Skeletal muscle tissue (tissue), 4 donors: ENCODE data around the gene STRA8. TPM values are rescaled to one million over a fixed set of nuclear protein-coding genes. Genes with fewer than 3 reads are reported as not detected.

Experiments
- H3K27ac ChIP-seq: one replicate; pipeline ENCODE4 v1.7.0; 2013; ENCODE audit warnings: mild to moderate bottlenecking, low read depth, low read length, inconsistent platforms
- H3K27me3 ChIP-seq, 3 donors: one replicate each; pipeline ENCODE4 v1.7.0; 2013; ENCODE audit warnings: low read length in 3 of 3; ENCODE audit not compliant: control insufficient read depth in 3 of 3, insufficient read depth in 3 of 3
- H3K36me3 ChIP-seq, 3 donors: one replicate each; pipeline ENCODE4 v1.7.0; 2013; ENCODE audit warnings: low read length in 3 of 3; ENCODE audit not compliant: control insufficient read depth in 3 of 3, insufficient read depth in 3 of 3
- H3K4me1 ChIP-seq, 3 donors: one replicate each; pipeline ENCODE4 v1.7.0; 2013; ENCODE audit warnings: low read length in 3 of 3, mild to moderate bottlenecking in 3 of 3; ENCODE audit not compliant: control insufficient read depth in 3 of 3, insufficient read depth in 3 of 3
- H3K4me3 ChIP-seq, 3 donors: one replicate each; pipeline ENCODE4 v1.7.0; 2013; ENCODE audit warnings: low read length in 3 of 3
- H3K9ac ChIP-seq, 3 donors: one replicate each; pipeline ENCODE4 v1.7.0; 2013; ENCODE audit warnings: low read length in 3 of 3, mild to moderate bottlenecking in 3 of 3, moderate library complexity in 2 of 3, low read depth in 1 of 3
- H3K9me3 ChIP-seq, 3 donors: one replicate each; pipeline ENCODE4 v1.7.0; 2013; ENCODE audit warnings: low read length in 3 of 3; ENCODE audit not compliant: control insufficient read depth in 3 of 3
- total RNA-seq: library from RNA; depleted of rRNA; stranded (reverse); fragments of >200 nt; gene quantifications from one replicate; pipeline ENCODE4 v1.2.3, GENCODE V29; 2014
- donor health status: Osteomylitis.

Gene STRA8
- total RNA-seq, 1 donor from 2014 or later: not detected

DNA sequence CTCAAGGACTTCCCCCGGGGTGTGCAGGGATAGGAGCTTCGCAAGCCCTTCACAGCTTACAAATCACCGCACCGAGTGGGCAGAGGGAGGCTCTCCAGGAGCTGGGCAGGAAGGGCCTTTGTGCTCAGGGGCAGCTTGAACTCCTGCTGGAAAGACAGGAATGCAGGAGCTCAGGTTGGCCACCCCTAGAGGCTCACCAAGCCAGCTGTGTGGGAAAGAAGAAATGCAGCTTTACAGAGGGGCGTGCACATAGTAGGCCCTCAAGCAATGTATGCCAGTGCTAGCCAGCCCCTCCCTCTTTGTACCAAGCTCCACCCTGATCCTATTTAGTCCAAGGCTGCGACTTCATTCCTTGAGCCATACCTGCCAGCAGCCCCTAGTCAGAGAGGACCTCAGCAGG lies 26.1 kb downstream of the STRA8 start:
- H3K4me1 ChIP-seq: peaks cover 9 to 15% (median 10%) of the 10 kb centered on the region in 3 donors
- H3K27me3 ChIP-seq: peaks cover 0 to 4% (median 0%) of the 10 kb centered on the region in 3 donors
- no peak overlapping the region for H3K4me3 ChIP-seq
- no peaks in the 10 kb centered on the region for H3K9me3 ChIP-seq
- no peak overlapping the region for H3K9ac ChIP-seq
- no peaks in the 10 kb centered on the region for H3K36me3 ChIP-seq
- H3K27ac ChIP-seq: no peak overlapping the region

DNA sequence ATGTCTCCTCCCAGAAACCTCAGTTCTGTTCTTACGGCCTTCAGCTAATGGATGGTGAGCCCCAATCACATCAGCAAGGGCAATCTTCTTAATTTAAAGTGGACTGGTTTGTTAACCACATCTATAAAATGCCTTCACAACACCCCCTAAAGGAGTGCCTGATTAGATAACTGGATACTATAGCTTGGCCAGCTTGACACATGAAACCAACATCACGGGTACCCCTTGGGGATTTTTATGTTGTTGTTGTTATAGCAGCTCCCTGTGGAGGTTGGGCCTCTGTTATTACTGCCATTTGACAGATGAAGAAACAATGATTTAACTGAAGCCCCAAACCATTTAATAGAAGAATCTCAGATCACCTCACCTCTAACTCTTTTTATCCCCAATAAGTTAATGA lies 26.8 kb downstream of the STRA8 start:
- H3K27ac ChIP-seq: no peak overlapping the region
- peaks cover 0 to 4% (median 0%) of the 10 kb centered on the region in 3 donors for H3K27me3 ChIP-seq

DNA sequence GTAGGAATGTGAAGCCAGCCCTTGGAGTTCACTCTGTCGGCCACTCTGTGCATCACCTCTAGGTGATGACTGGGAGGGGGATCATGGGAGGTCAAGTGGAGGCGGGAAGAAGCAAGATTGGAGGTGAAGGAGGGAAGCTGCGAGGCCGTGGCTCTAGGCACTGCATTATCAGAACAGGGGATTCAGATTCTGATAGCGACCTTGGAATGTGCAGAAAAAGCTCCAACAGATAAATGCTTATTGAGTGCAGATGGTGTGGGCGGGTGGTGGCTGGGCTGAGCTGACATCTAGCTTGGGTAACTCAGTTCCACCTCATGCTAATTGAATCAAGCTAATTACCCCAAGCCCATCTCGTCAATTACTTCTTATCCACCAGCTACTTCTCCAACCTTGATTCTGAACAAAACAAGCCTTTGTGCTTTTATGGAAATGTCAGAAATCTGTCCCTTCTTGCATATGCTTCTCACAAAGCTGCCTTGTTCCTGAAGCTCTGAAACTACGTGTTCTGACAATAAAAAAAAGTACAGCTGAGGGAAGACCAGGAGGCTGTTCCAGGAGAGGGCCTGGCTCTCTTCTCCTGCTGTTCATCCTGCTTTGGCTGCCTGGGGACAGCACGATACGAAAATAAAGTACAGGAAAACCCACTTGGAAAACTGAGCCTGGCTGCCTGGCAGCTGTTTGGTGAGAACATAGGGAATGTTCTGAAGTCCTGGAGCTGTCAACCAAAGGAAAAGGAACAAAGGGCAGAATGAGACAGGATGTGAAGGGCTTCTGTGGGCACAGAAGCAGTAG lies 27.5 kb downstream of the STRA8 start:
- H3K4me3 ChIP-seq: no peak overlapping the region
- peaks cover 0 to 4% (median 0%) of the 10 kb centered on the region in 3 donors for H3K27me3 ChIP-seq
- no peak overlapping the region for H3K9ac ChIP-seq
- no peaks in the 10 kb centered on the region for H3K36me3 ChIP-seq
- peaks cover 0 to 3% (median 2%) of the 10 kb centered on the region in 3 donors for H3K4me1 ChIP-seq
- no peak overlapping the region for H3K27ac ChIP-seq
- no peaks in the 10 kb centered on the region for H3K9me3 ChIP-seq

More for the DNA sequence above, 26.8 kb downstream of the STRA8 start:
- Histone ChIP-seq H3K9ac (no peak overlapping the region), H3K4me3 (no peak overlapping the region), H3K9me3 (no peaks in the 10 kb centered on the region), H3K4me1 (peaks cover 1 to 7% (median 5%) of the 10 kb centered on the region in 3 donors), H3K36me3 (no peaks in the 10 kb centered on the region)

DNA sequence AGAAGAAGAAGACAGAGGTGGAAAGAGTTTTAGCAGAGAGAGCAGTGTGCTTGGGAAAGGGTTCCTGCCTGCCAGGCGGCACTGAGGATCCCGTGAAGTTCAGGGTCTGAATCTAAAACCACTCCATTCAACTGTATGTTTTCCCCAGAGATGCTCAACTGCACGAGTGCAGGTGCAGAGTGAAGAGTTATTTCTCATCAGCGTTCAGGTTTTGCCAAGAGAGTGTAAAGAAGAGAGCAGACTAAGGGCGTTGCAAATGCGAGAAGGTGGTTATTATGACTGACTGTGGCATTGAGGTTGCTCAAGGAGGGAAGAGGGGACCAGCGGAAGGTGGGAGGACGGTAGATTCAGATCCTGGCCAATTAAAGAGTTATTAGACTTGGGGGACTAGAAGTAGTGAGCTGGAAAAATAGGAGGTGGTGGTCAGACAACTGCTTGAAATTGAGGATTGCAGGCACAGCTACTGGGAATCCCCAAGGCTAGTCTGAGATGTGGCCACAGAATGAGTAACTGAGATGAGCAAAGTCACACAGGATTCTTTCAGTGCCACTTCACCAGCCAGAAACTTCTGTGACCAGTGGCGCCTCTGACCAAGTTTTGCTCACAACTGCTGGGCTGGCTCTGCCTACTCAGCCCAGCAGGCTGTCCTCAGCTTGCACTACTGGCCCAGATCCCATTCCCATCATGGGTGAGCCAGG lies 29.1 kb downstream of the STRA8 start:
- H3K27me3 ChIP-seq: peaks cover 0 to 4% (median 0%) of the 10 kb centered on the region in 3 donors
- no peaks in the 10 kb centered on the region for H3K36me3 ChIP-seq

DNA sequence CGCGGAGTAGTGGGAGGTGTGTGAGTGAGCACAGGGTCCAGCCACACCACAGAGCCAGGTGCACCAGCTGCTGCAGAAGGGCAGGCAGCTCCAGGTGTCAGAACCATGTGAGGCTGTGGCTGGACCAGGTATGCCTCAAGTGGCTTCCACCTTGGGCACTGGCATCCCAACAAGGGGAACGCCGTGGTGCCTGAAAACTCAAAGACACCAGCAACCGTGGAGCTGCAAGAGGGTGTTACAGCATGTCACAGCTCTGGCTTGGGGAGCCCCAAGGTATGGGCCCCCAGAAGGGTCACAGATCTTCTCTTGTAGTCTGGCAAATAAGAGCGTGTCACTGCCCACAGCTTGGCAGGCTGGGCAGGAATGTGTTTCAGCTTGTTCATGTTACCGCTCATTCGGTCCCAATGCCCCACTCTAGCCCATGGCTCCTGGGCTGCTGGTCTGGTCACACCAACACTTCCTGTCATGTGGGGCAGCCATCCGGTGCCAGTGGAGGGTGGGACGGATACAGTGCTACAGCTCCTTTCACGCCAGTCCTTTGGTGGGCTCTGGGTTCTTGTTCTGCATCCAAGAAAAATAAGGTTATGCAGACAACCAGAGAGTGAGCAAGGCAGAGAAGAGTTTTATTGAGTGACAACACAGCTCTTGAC lies 29.8 kb downstream of the STRA8 start:
- no peak overlapping the region for H3K27ac ChIP-seq
- H3K9ac ChIP-seq: no peak overlapping the region
- H3K27me3 ChIP-seq: peaks cover 0 to 4% (median 0%) of the 10 kb centered on the region in 3 donors
- H3K36me3 ChIP-seq: no peaks in the 10 kb centered on the region
- H3K4me3 ChIP-seq: no peak overlapping the region
- H3K9me3 ChIP-seq: no peaks in the 10 kb centered on the region
- H3K4me1 ChIP-seq: peaks cover 0 to 3% (median 2%) of the 10 kb centered on the region in 3 donors

More for the DNA sequence above, 29.1 kb downstream of the STRA8 start:
- no peak overlapping the region for H3K4me3 ChIP-seq
- H3K27ac ChIP-seq: no peak overlapping the region
- no peak overlapping the region for H3K9ac ChIP-seq
- no peaks in the 10 kb centered on the region for H3K9me3 ChIP-seq
- peaks cover 0 to 3% (median 2%) of the 10 kb centered on the region in 3 donors for H3K4me1 ChIP-seq

DNA sequence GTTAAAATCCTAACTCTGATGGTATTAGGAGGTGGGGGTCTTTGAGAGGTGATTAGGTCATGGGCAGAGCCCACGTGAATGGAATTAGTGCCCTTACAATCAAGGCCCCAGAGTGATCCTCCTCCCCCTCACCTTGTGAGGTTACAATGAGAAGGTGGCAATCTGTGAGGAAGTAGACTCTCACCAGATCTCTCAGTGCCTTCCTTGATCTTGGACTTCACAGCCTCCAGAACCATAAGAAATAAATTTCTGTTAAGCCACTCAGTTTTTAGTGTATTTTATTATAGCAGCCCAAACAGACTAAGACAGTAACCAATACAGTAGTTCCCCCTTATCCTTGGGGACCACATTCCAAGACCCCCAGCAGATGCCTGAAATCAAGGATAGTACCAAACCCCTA lies 32.0 kb downstream of the STRA8 start:
- H3K4me1 ChIP-seq: peaks cover 0 to 3% (median 2%) of the 10 kb centered on the region in 3 donors
- no peak overlapping the region for H3K9ac ChIP-seq
- H3K4me3 ChIP-seq: no peak overlapping the region
- H3K36me3 ChIP-seq: no peaks in the 10 kb centered on the region
- no peak overlapping the region for H3K27ac ChIP-seq
- peaks cover 0 to 4% (median 0%) of the 10 kb centered on the region in 3 donors for H3K27me3 ChIP-seq
- no peaks in the 10 kb centered on the region for H3K9me3 ChIP-seq

DNA sequence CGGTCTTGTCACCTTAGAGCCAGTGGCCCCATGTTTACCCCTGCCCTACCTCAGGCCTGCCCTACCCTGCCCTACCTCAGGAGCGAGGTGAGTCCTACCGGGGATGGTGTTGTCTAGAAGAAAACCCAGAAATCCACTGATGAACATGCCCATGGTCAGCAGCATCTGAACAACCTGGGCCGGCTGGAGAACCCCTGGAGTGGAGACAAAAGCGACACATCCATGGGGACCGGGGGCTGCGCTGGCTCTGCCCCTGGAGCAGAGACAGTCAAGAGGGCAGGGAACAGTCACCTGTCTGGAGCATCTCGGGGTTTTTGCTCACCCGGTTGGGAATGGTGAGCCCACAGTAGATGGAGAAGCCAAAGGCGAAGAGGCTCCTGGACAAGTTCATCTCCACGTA lies 36.3 kb downstream of the STRA8 start:
- Histone ChIP-seq H3K4me1 (no peaks in the 10 kb centered on the region), H3K36me3 (no peaks in the 10 kb centered on the region)

DNA sequence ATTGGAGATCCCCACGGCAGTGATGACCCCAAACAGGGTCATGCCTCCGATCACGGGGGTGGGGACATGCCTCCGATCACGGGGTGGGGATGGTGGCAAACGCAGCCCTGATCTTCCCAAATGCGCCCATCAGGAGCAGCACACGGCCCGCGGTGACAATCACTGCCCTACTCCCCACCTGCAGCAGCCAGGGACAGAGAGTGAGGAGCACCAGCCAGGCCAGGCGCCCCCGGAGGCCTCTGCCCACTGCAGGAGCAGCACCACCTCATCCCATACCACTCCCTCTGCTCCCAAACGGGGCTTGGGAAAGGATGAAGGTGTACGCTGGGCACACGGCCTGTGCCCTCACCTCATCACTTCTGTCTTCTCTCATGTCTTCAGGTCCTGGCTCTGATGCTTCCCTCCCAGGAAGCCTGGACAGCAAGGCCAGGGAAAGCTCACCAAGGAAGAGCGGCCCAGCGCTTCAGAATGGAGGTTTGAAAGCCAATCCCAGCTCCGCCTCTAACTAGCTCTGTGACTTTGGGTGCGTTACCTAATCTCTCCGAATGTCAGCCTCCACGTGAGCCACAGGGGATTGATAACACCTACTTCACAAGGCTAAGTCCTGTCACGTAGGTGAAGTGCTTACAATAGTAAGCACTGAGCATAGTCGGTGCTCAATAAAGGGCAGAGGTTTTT lies 37.1 kb downstream of the STRA8 start:
- Histone ChIP-seq H3K36me3 (no peaks in the 10 kb centered on the region), H3K27ac (no peak overlapping the region), H3K9ac (no peak overlapping the region), H3K4me1 (no peaks in the 10 kb centered on the region), H3K4me3 (no peak overlapping the region), H3K27me3 (no peaks in the 10 kb centered on the region), H3K9me3 (no peaks in the 10 kb centered on the region)

More for the DNA sequence above, 36.3 kb downstream of the STRA8 start:
- no peak overlapping the region for H3K9ac ChIP-seq
- H3K4me3 ChIP-seq: no peak overlapping the region
- H3K9me3 ChIP-seq: no peaks in the 10 kb centered on the region
- H3K27ac ChIP-seq: no peak overlapping the region
- H3K27me3 ChIP-seq: no peaks in the 10 kb centered on the region

DNA sequence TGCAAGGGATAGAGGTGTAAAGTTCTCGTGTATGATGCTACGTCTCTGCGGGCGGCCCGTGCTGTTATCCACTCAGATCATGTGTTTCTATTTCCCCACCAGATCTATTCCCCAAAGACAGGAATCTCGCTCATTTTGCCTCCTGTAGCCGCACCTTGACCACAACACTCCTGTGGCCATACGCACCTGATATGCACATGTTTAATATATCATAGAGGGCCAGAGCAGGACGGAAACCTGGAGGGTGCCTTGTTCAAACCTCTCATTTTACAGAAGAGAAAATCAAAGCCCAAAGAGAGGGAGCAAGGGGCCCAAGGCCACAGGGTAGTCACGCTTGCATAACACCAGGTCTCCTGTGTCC lies 37.6 kb downstream of the STRA8 start:
- H3K4me3 ChIP-seq: no peak overlapping the region
- no peaks in the 10 kb centered on the region for H3K27me3 ChIP-seq
- H3K36me3 ChIP-seq: no peaks in the 10 kb centered on the region
- no peaks in the 10 kb centered on the region for H3K4me1 ChIP-seq
- no peaks in the 10 kb centered on the region for H3K9me3 ChIP-seq
- no peak overlapping the region for H3K27ac ChIP-seq
- H3K9ac ChIP-seq: no peak overlapping the region
